ENCODE data around the gene BIRC2.
A peak's percentile ranks its signal among the peaks of the same experiment; 100 is the strongest.

BIRC2 gene

GRCh38 chr11:102375720-102376399 is 28.8 kb downstream of the BIRC2 start:
- no peak for DNase-seq (ENCODE audit: low read depth in 2 of 2)

- DNase-seq (ENCODE audit: low read depth in 2 of 2), result no peak
These were observed 30.9 kb downstream of the BIRC2 start for GRCh38 chr11:102377891-102378290.

GRCh38 chr11:102378818-102379217 is 31.8 kb downstream of the BIRC2 start:
- no peak for DNase-seq (ENCODE audit: low read depth in 2 of 2)

GRCh38 chr11:102382384-102382783 is 35.4 kb downstream of the BIRC2 start:
- no peak for DNase-seq (ENCODE audit: low read depth in 2 of 2)

GRCh38 chr11:102383839-102384238 is 36.8 kb downstream of the BIRC2 start:
- DNase-seq (ENCODE audit: low read depth in 2 of 2), result no peak

- DNase-seq (ENCODE audit: low read depth in 2 of 2), result no peak
These were observed 37.5 kb downstream of the BIRC2 start for GRCh38 chr11:102384419-102385079.

GRCh38 chr11:102385085-102386007 is 38.3 kb downstream of the BIRC2 start:
- no peak for DNase-seq (ENCODE audit: low read depth in 2 of 2)

GRCh38 chr11:102386136-102386734 is 39.2 kb downstream of the BIRC2 start:
- no peak for DNase-seq (ENCODE audit: low read depth in 2 of 2)

- DNase-seq (ENCODE audit: low read depth in 2 of 2), result no peak
These were observed 40.2 kb downstream of the BIRC2 start for GRCh38 chr11:102387043-102387781.

GRCh38 chr11:102389253-102389652 is 42.2 kb downstream of the BIRC2 start:
- no peak for DNase-seq (ENCODE audit: low read depth in 2 of 2)

- DNase-seq (ENCODE audit: low read depth in 2 of 2), result peak in 1 of 2 donors; percentile 8
These were observed 43.9 kb downstream of the BIRC2 start for GRCh38 chr11:102390667-102391465.

GRCh38 chr11:102391549-102392237 is 44.7 kb downstream of the BIRC2 start:
- DNase-seq (ENCODE audit: low read depth in 2 of 2), result no peak

- no peak for DNase-seq (ENCODE audit: low read depth in 2 of 2)
These were observed 46.3 kb downstream of the BIRC2 start for GRCh38 chr11:102393272-102393730.

- no peak for DNase-seq (ENCODE audit: low read depth in 2 of 2)
These were observed 48.8 kb downstream of the BIRC2 start for GRCh38 chr11:102395720-102396393.

- no peak for DNase-seq (ENCODE audit: low read depth in 2 of 2)
These were observed 49.9 kb downstream of the BIRC2 start for GRCh38 chr11:102396708-102397563.

- DNase-seq (ENCODE audit: low read depth in 2 of 2), result no peak
These were observed 51.3 kb downstream of the BIRC2 start for GRCh38 chr11:102398297-102398696.

- DNase-seq (ENCODE audit: low read depth in 2 of 2), result no peak
These were observed 52.2 kb downstream of the BIRC2 start for GRCh38 chr11:102399189-102399588.

- DNase-seq (ENCODE audit: low read depth in 2 of 2), result no peak
These were observed 53.6 kb downstream of the BIRC2 start for GRCh38 chr11:102400603-102401002.
